Panc1 (cell line): ENCODE data around the gene TRAK1.

ENCODE experiments used
- CTCF ChIP-seq: fragments of 450-650 bp; IDR thresholded peaks from 2 replicates; pipeline ENCODE4 v1.5.1; 2017; ENCODE audit warnings: mild to moderate bottlenecking
- REST ChIP-seq, 2 experiments: IDR thresholded peaks; 2 replicates each; pipeline ENCODE4 v1.6.1; 2011 to 2012; ENCODE audit warnings: low read depth in 2 of 2, control low read depth in 1 of 2, low read length in 1 of 2, mild to moderate bottlenecking in 1 of 2, moderate library complexity in 1 of 2; ENCODE audit not compliant: insufficient read depth in 1 of 2

GRCh38 chr3:42220436-42221121, 129.4 kb downstream of the TRAK1 start:
- TF ChIP-seq REST (IDR thresholded peaks at IDR 0.05; ENCODE audit: insufficient read depth in 1 of 2, low read depth in 2 of 2, low read length in 1 of 2) (no peak), CTCF (no peak)
